Neural progenitor cell (in vitro differentiated cells): ENCODE data around the gene PRSS8. TPM values are rescaled to one million over a fixed set of nuclear protein-coding genes. Genes with fewer than 3 reads are reported as not detected.
A peak's percentile ranks its signal among the peaks of the same experiment; 100 is the strongest.
"Not testable (repeated sequence)": the region's sequence is repeated elsewhere in the genome, so short reads cannot be mapped to it uniquely, and the experiment has no call there.

ENCODE experiments used
- DNase-seq: peaks from one replicate; pipeline ENCODE4 v3.0.0-alpha.2; 2016; ENCODE audit warnings: low spot score
- H2AFZ ChIP-seq: fragments of 200-600 bp; sonication (generic); replicated peaks from 2 replicates; pipeline ENCODE4 v1.6.1; 2016; ENCODE audit warnings: antibody characterized with exemption
- H3F3A ChIP-seq: fragments of 200-600 bp; sonication (generic); 2 replicates; pipeline ENCODE4 v1.6.1; 2016; ENCODE audit warnings: antibody characterized with exemption, low read depth
- H3K27ac ChIP-seq: fragments of 200-600 bp; sonication (generic); 2 replicates; pipeline ENCODE4 v1.5.1; 2016; ENCODE audit warnings: mild to moderate bottlenecking
- H3K27me3 ChIP-seq: fragments of 200-600 bp; sonication (generic); 2 replicates; pipeline ENCODE4 v1.6.1; 2016; ENCODE audit warnings: mild to moderate bottlenecking, moderate library complexity
- H3K36me3 ChIP-seq: fragments of 200-600 bp; sonication (generic); 2 replicates; pipeline ENCODE4 v1.5.1; 2016
- H3K4me1 ChIP-seq: fragments of 200-600 bp; sonication (generic); 2 replicates; pipeline ENCODE4 v1.6.1; 2016; ENCODE audit warnings: mixed run types
- H3K4me2 ChIP-seq: fragments of 200-600 bp; sonication (generic); 2 replicates; pipeline ENCODE4 v1.6.1; 2016
- H3K4me3 ChIP-seq: fragments of 200-600 bp; sonication (generic); 2 replicates; pipeline ENCODE4 v1.5.1; 2016
- H3K79me2 ChIP-seq: fragments of 200-600 bp; sonication (generic); 2 replicates; pipeline ENCODE4 v1.6.1; 2016; ENCODE audit warnings: low read depth
- H3K9ac ChIP-seq: fragments of 200-600 bp; sonication (generic); 2 replicates; pipeline ENCODE4 v1.6.1; 2016
- H3K9me3 ChIP-seq: fragments of 200-600 bp; sonication (generic); 2 replicates; pipeline ENCODE4 v1.5.1; 2016; ENCODE audit warnings: low read depth
- H4K20me1 ChIP-seq: fragments of 200-600 bp; sonication (generic); 2 replicates; pipeline ENCODE4 v1.6.1; 2016; ENCODE audit warnings: low read depth
- H3K27ac Mint-ChIP-seq: 3 replicates; pipeline ENCODE4 v1.8.0; 2021; ENCODE audit warnings: mixed read lengths
- H3K27me3 Mint-ChIP-seq: 2 replicates; pipeline ENCODE4 v1.8.0; 2022; ENCODE audit warnings: low read depth, mild to moderate bottlenecking, inconsistent platforms, moderate library complexity, mixed read lengths; ENCODE audit not compliant: insufficient read depth
- H3K36me3 Mint-ChIP-seq: 3 replicates; pipeline ENCODE4 v1.8.0; 2021; ENCODE audit warnings: mixed read lengths
- H3K4me1 Mint-ChIP-seq: 3 replicates; pipeline ENCODE4 v1.8.0; 2021; ENCODE audit warnings: mixed read lengths
- H3K4me3 Mint-ChIP-seq: 3 replicates; pipeline ENCODE4 v1.8.0; 2021; ENCODE audit warnings: mild to moderate bottlenecking, moderate library complexity, mixed read lengths
- H3K9me3 Mint-ChIP-seq: 3 replicates; pipeline ENCODE4 v1.8.0; 2020; ENCODE audit warnings: mixed read lengths
- EZH2 ChIP-seq: fragments of 200-600 bp; sonication (generic); IDR thresholded peaks from 2 replicates; pipeline ENCODE4 v1.6.1; 2017; ENCODE audit warnings: antibody characterized with exemption, mild to moderate bottlenecking, moderate library complexity
- EZH2phosphoT487 ChIP-seq: fragments of 200-600 bp; sonication (generic); IDR thresholded peaks from 2 replicates; pipeline ENCODE4 v1.6.1; 2017; ENCODE audit warnings: antibody characterized with exemption
- total RNA-seq: library from RNA; depleted of rRNA; stranded (reverse); fragments of >200 nt; gene quantifications from 2 replicates; pipeline ENCODE4 v1.2.3, GENCODE V29; 2015; ENCODE audit warnings: low replicate concordance
- TF ChIP-seq, protein P1 (sequence below): fragments of 200-600 bp; sonication (generic); IDR thresholded peaks from 2 replicates; pipeline ENCODE4 v1.5.1; 2017; ENCODE audit warnings: antibody characterized with exemption, mild to moderate bottlenecking

Gene PRSS8
- total RNA-seq, 1 donor from 2014 or later, result 2.7 TPM

GRCh38 chr16:31167315-31167714, 31.8 kb upstream of the PRSS8 start:
- no peak overlapping the region for H2AFZ ChIP-seq
- no peak overlapping the region for H3K4me2 ChIP-seq
- H3K4me3 ChIP-seq, result no peak overlapping the region
- H4K20me1 ChIP-seq, result peaks cover 14% of the 10 kb centered on the region
- peaks cover 6% of the 10 kb centered on the region for H3F3A ChIP-seq
- H3K4me1 ChIP-seq, result peaks cover 6% of the 10 kb centered on the region
- no peak overlapping the region for H3K27ac ChIP-seq
- no peak overlapping the region for H3K9ac ChIP-seq
- no peaks in the 10 kb centered on the region for H3K36me3 Mint-ChIP-seq
- peaks cover 13% of the 10 kb centered on the region for H3K27me3 ChIP-seq
- no peaks in the 10 kb centered on the region for H3K79me2 ChIP-seq
- DNase-seq, result no peak
- peaks cover 5% of the 10 kb centered on the region for H3K27me3 Mint-ChIP-seq
- no peak overlapping the region for H3K4me3 Mint-ChIP-seq
- H3K9me3 Mint-ChIP-seq, result peaks cover 2% of the 10 kb centered on the region
- TF ChIP-seq EZH2phosphoT487 (no peak), EZH2 (no peak)
- TF ChIP-seq, protein P1, sequence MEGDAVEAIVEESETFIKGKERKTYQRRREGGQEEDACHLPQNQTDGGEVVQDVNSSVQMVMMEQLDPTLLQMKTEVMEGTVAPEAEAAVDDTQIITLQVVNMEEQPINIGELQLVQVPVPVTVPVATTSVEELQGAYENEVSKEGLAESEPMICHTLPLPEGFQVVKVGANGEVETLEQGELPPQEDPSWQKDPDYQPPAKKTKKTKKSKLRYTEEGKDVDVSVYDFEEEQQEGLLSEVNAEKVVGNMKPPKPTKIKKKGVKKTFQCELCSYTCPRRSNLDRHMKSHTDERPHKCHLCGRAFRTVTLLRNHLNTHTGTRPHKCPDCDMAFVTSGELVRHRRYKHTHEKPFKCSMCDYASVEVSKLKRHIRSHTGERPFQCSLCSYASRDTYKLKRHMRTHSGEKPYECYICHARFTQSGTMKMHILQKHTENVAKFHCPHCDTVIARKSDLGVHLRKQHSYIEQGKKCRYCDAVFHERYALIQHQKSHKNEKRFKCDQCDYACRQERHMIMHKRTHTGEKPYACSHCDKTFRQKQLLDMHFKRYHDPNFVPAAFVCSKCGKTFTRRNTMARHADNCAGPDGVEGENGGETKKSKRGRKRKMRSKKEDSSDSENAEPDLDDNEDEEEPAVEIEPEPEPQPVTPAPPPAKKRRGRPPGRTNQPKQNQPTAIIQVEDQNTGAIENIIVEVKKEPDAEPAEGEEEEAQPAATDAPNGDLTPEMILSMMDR, result no peak
- no peak overlapping the region for H3K27ac Mint-ChIP-seq
- peaks cover 27% of the 10 kb centered on the region for H3K4me1 Mint-ChIP-seq
- H3K9me3 ChIP-seq, result no peaks in the 10 kb centered on the region
- H3K36me3 ChIP-seq, result no peaks in the 10 kb centered on the region

GRCh38 chr16:31157136-31157535, 21.6 kb upstream of the PRSS8 start:
- H3F3A ChIP-seq, result no peaks in the 10 kb centered on the region
- H3K4me1 Mint-ChIP-seq, result no peaks in the 10 kb centered on the region
- H2AFZ ChIP-seq, result no peak overlapping the region
- H3K27ac Mint-ChIP-seq, result no peak overlapping the region
- no peaks in the 10 kb centered on the region for H3K9me3 ChIP-seq
- no peak overlapping the region for H3K4me3 Mint-ChIP-seq
- peaks cover 4% of the 10 kb centered on the region for H3K27me3 Mint-ChIP-seq
- H3K9ac ChIP-seq, result no peak overlapping the region
- no peaks in the 10 kb centered on the region for H3K27me3 ChIP-seq
- DNase-seq, result no peak
- no peaks in the 10 kb centered on the region for H3K36me3 Mint-ChIP-seq
- H3K4me2 ChIP-seq, result no peak overlapping the region
- TF ChIP-seq, protein P1, result no peak
- TF ChIP-seq EZH2phosphoT487, result no peak
- TF ChIP-seq EZH2, result no peak
- no peak overlapping the region for H3K27ac ChIP-seq
- no peak overlapping the region for H3K4me3 ChIP-seq
- no peaks in the 10 kb centered on the region for H3K4me1 ChIP-seq
- H3K79me2 ChIP-seq, result no peaks in the 10 kb centered on the region
- H4K20me1 ChIP-seq, result no peaks in the 10 kb centered on the region
- no peaks in the 10 kb centered on the region for H3K36me3 ChIP-seq
- H3K9me3 Mint-ChIP-seq, result no peaks in the 10 kb centered on the region

DNA sequence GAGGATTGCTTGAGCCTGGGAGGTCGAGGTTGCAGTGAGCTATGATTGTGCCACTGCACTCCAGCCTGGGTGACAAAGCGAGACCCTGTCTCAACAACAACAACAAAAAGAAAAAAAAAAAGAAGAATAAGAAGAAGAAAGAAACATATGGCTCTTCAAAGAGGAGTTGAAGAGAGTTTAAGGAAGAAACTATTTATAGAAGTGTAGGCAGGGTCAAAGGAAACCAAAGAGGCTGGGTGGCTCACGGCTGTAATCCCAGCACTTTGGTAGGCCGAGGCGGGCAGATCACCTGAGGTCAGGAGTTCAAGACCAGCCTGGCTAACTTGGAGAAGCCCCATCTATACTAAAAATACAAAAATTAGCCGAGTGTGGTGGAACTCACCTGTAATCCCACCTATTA, 15.4 kb upstream of the PRSS8 start:
- H3K27ac Mint-ChIP-seq, H3K36me3 ChIP-seq, H3K27ac ChIP-seq, DNase-seq, H4K20me1 ChIP-seq, H3K9ac ChIP-seq, H3K4me3 ChIP-seq, H3K4me2 ChIP-seq, H3K4me1 ChIP-seq, H3K27me3 Mint-ChIP-seq, H3F3A ChIP-seq, H3K79me2 ChIP-seq, H3K4me1 Mint-ChIP-seq, H3K4me3 Mint-ChIP-seq, H3K36me3 Mint-ChIP-seq, H3K9me3 Mint-ChIP-seq, H3K9me3 ChIP-seq, H2AFZ ChIP-seq: not testable (repeated sequence)
- peaks cover 37% of the 10 kb centered on the region for H3K27me3 ChIP-seq

- no peaks in the 10 kb centered on the region for H3K9me3 Mint-ChIP-seq
- H3K36me3 Mint-ChIP-seq, result peaks cover 1% of the 10 kb centered on the region
- H3K4me3 ChIP-seq, result no peak within 1 kb of the TSS
- H4K20me1 ChIP-seq, result no peaks in the 10 kb centered on the region
- TF ChIP-seq, protein P1, result no peak
- TF ChIP-seq EZH2, result no peak
- no peak for TF ChIP-seq EZH2phosphoT487
- no peaks in the 10 kb centered on the region for H3K36me3 ChIP-seq
- H3K79me2 ChIP-seq, result no peaks in the 10 kb centered on the region
- peak; percentile 54 for DNase-seq
- H3K4me1 ChIP-seq, result peaks cover 9% of the 10 kb centered on the region
- H3K27me3 Mint-ChIP-seq, result peaks cover 10% of the 10 kb centered on the region
- H2AFZ ChIP-seq, result no peak within 1 kb of the TSS
- H3F3A ChIP-seq, result peaks cover 4% of the 10 kb centered on the region
- peak within 1 kb of the TSS; percentile 49 for H3K4me2 ChIP-seq
- no peak within 1 kb of the TSS for H3K27ac ChIP-seq
- no peak within 1 kb of the TSS for H3K9ac ChIP-seq
- no peaks in the 10 kb centered on the region for H3K4me1 Mint-ChIP-seq
- H3K27ac Mint-ChIP-seq, result no peak within 1 kb of the TSS
- H3K27me3 ChIP-seq, result peaks cover 45% of the 10 kb centered on the region
- no peak within 1 kb of the TSS for H3K4me3 Mint-ChIP-seq
- H3K9me3 ChIP-seq, result no peaks in the 10 kb centered on the region
Measured at GRCh38 chr16:31149894-31150890, 14.7 kb upstream of the PRSS8 start, which contains the start of gene PRSS36. PRSS36 (minus strand) TSS chr16:31150066; CDS start chr16:31150035, 31 bp downstream.
